Measurements from ENCODE around the gene DNM3. TPM values are rescaled to one million over a fixed set of nuclear protein-coding genes. Genes with fewer than 3 reads are reported as not detected.

DNM3 gene
- total RNA-seq, 1 experiment from 2014 or later: 0.11 TPM

DNA sequence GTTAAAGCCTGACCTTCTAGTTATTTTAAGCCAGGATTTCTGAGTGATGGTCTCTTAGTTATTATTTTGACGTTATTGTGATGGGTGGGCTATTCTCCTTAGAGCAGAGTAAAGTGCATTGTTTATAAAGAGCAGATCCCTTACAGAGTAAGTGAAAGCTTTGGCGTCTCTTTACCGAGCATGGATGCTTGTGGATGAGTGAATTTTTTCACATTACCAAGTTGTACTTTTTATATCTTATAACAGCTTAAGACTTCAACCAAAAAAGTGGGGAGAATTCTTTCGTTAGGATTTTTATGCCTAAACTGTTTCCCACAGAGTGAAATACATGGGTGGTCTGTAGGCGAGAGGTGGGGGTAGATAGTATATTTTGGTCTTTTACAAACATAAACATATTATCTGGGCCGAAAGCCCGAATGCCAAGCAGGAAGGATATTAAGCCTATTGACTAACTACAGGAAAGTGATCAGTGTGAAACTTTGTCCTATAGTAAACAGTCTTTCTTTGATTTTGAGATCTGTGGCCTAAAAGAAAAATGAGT, 300.1 kb downstream of the DNM3 start:
- DNase-seq: no peak
- Histone ChIP-seq H3K27me3 (replicated peaks; ENCODE audit: control insufficient read depth, insufficient read depth, low read length) (no peaks in the 10 kb centered on the region), H3K36me3 (ENCODE audit: control insufficient read depth, insufficient read depth, low read length) (no peaks in the 10 kb centered on the region), H3K4me3 (ENCODE audit: low read depth, low read length) (no peak overlapping the region), H3K4me1 (peaks cover 11% of the 10 kb centered on the region), H3K9me3 (no peaks in the 10 kb centered on the region)
- no peaks in the 10 kb centered on the region for H3K4me1 Mint-ChIP-seq (ENCODE audit: low read depth, unreplicated experiment)
- H3K27me3 Mint-ChIP-seq (ENCODE audit: insufficient read depth, unreplicated experiment): no peaks in the 10 kb centered on the region
- POLR2A ChIA-PET: no interaction called here
- intact Hi-C loops (cut with micrococcal nuclease; ENCODE audit: unreplicated experiment): no loop called here
- no peak overlapping the region for H3K27ac Mint-ChIP-seq (ENCODE audit: unreplicated experiment)
- no peak overlapping the region for H3K4me3 Mint-ChIP-seq (ENCODE audit: unreplicated experiment)
- no peaks in the 10 kb centered on the region for H3K9me3 Mint-ChIP-seq (ENCODE audit: unreplicated experiment)
- no peak for TF ChIP-seq CTCF (IDR thresholded peaks at IDR 0.05; ENCODE audit: insufficient read depth in 1 of 2, low read depth in 1 of 2, low read length in 1 of 2, severe bottlenecking in 1 of 2, unreplicated experiment in 1 of 2)
- CTCF ChIA-PET: no interaction called here
- BruUV-seq (replicated peaks): no TSS peak
- H3K36me3 Mint-ChIP-seq (ENCODE audit: insufficient read depth, unreplicated experiment): no peaks in the 10 kb centered on the region

DNA sequence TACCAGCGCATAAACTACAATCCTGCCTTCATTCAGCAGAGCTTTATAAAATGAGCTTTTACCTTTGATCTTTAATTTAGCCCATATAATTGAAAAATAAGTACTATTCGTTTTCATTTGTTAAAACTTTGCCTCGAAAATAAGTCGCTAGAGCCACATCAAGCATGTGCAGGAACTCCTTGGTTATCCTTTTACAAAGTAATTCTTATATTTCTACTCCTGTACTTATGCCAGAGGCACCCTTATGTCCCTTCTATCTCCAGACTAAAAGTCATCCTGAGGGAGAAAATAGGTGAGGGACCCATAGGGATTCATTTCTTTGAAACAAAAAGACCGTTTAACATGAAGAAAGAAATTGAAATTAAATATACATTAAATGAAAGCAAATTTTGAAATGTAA, 301.0 kb downstream of the DNM3 start:
- no peak for DNase-seq
- Histone ChIP-seq H3K4me3 (ENCODE audit: low read depth, low read length) (no peak overlapping the region), H3K36me3 (ENCODE audit: control insufficient read depth, insufficient read depth, low read length) (no peaks in the 10 kb centered on the region), H3K9me3 (no peaks in the 10 kb centered on the region), H3K27me3 (replicated peaks; ENCODE audit: control insufficient read depth, insufficient read depth, low read length) (no peaks in the 10 kb centered on the region), H3K4me1 (peaks cover 16% of the 10 kb centered on the region)
- no peaks in the 10 kb centered on the region for H3K9me3 Mint-ChIP-seq (ENCODE audit: unreplicated experiment)
- H3K27me3 Mint-ChIP-seq (ENCODE audit: insufficient read depth, unreplicated experiment): no peaks in the 10 kb centered on the region
- H3K4me1 Mint-ChIP-seq (ENCODE audit: low read depth, unreplicated experiment): no peaks in the 10 kb centered on the region
- CTCF ChIA-PET: no interaction called here
- H3K4me3 Mint-ChIP-seq (ENCODE audit: unreplicated experiment): no peak overlapping the region
- H3K27ac Mint-ChIP-seq (ENCODE audit: unreplicated experiment): no peak overlapping the region
- no TSS peak for BruUV-seq (replicated peaks)
- intact Hi-C loops (cut with micrococcal nuclease; ENCODE audit: unreplicated experiment): no loop called here
- H3K36me3 Mint-ChIP-seq (ENCODE audit: insufficient read depth, unreplicated experiment): no peaks in the 10 kb centered on the region
- POLR2A ChIA-PET: no interaction called here
- TF ChIP-seq CTCF (IDR thresholded peaks at IDR 0.05; ENCODE audit: insufficient read depth in 1 of 2, low read depth in 1 of 2, low read length in 1 of 2, severe bottlenecking in 1 of 2, unreplicated experiment in 1 of 2): no peak

DNA sequence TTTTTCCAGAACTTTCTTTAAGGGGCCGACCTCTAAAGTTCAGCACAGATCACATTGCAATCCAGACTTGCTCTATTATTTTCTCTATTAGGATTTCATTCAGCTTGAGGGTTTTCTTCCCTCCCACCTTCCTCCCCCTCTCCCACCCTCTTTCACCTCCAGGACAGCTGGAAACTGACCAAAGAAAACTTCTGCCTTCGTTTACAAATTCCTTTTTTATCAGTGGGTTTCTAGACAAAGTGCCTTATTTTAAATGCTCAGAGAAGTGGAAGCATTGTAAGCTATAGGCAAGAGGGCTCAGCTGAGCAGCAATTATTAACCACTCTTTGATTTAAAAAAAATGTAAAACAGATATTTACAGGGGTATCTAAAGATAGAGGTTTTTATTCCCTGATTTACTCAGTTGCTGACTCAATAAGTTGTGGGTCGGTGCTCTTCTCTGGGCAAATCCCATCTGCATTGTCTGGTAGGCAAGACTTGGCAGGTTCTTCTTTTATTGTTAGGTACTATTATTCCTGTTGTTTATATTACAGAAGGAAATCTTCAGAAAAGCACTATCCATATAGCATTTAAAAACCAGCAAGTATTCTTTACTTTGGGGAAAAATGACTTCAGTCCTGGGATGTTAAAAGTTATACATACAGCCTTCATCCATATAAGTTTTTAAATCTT, 302.2 kb downstream of the DNM3 start:
- ChIA-PET CTCF (no interaction called here), POLR2A (no interaction called here)
- no TSS peak for BruUV-seq (replicated peaks)
- intact Hi-C loops (cut with micrococcal nuclease; ENCODE audit: unreplicated experiment): no loop called here
- Mint-ChIP-seq H3K36me3 (ENCODE audit: insufficient read depth, unreplicated experiment) (no peaks in the 10 kb centered on the region), H3K4me3 (ENCODE audit: unreplicated experiment) (no peak overlapping the region), H3K9me3 (ENCODE audit: unreplicated experiment) (no peaks in the 10 kb centered on the region), H3K27ac (ENCODE audit: unreplicated experiment) (no peak overlapping the region), H3K4me1 (ENCODE audit: low read depth, unreplicated experiment) (no peaks in the 10 kb centered on the region), H3K27me3 (ENCODE audit: insufficient read depth, unreplicated experiment) (no peaks in the 10 kb centered on the region)
- H3K4me3 ChIP-seq (ENCODE audit: low read depth, low read length): no peak overlapping the region
- no peaks in the 10 kb centered on the region for H3K36me3 ChIP-seq (ENCODE audit: control insufficient read depth, insufficient read depth, low read length)
- no peaks in the 10 kb centered on the region for H3K27me3 ChIP-seq (replicated peaks; ENCODE audit: control insufficient read depth, insufficient read depth, low read length)
- TF ChIP-seq CTCF (IDR thresholded peaks at IDR 0.05; ENCODE audit: insufficient read depth in 1 of 2, low read depth in 1 of 2, low read length in 1 of 2, severe bottlenecking in 1 of 2, unreplicated experiment in 1 of 2): no peak
- no peaks in the 10 kb centered on the region for H3K9me3 ChIP-seq
- H3K4me1 ChIP-seq: peaks cover 16% of the 10 kb centered on the region
- DNase-seq: no peak

Data from Caco-2 (cell line).